B cell (primary cell): ENCODE results near the gene TBKBP1. TPM values are rescaled to one million over a fixed set of nuclear protein-coding genes. Genes with fewer than 3 reads are reported as not detected.

Experiments
- ATAC-seq: fragments of 200-7000 bp; cut with Tn5 transposase; one replicate; pipeline ENCODE4 v1.10.0; 2021; ENCODE audit warnings: low read depth, mild to moderate bottlenecking, moderate number of reproducible peaks, moderate library complexity
- CTCF ChIA-PET: fragments of 350-600 bp; sonication (Branson Sonifier 250); formaldehyde crosslinking; loops from one replicate; lab custom pipeline; 2021; ENCODE audit warnings: antibody characterized with exemption, inconsistent platforms; lab: Charles Lee
- POLR2A ChIA-PET: fragments of 350-600 bp; sonication (Branson Sonifier 250); formaldehyde crosslinking; loops from one replicate; lab custom pipeline; 2021; ENCODE audit warnings: antibody characterized with exemption; lab: Charles Lee
- DNase-seq: peaks from one replicate; pipeline ENCODE4 v3.0.0; 2013
- H2AFZ ChIP-seq: 2 replicates; pipeline ENCODE4 v1.6.1; 2012; ENCODE audit warnings: mild to moderate bottlenecking, low read depth, low read length; ENCODE audit not compliant: insufficient read depth, poor library complexity, severe bottlenecking
- H3K27ac ChIP-seq, 2 donors: 1 replicate in 1 of 2; 2 replicates in 1 of 2; pipeline ENCODE4 v1.5.1; 2012 to 2013; ENCODE audit warnings: low read length in 2 of 2, mild to moderate bottlenecking in 2 of 2, moderate library complexity in 1 of 2
- H3K27me3 ChIP-seq, 4 experiments: fragments of 200-600 bp in 1 of 4; sonication (generic) in 1 of 4; replicated peaks in 1 of 4; 1 replicate in 2 of 4; 2 replicates in 2 of 4; pipeline versions ENCODE4 v1.6.1 to v1.7.0; 2013 to 2016; ENCODE audit warnings: low read length in 3 of 4, mild to moderate bottlenecking in 2 of 4, mixed read lengths in 1 of 4, moderate library complexity in 1 of 4; ENCODE audit not compliant: insufficient read depth in 4 of 4, control insufficient read depth in 3 of 4; ENCODE audit errors: control extremely low read depth in 1 of 4
- H3K36me3 ChIP-seq, 2 experiments: replicated peaks in 1 of 2; 1 replicate in 1 of 2; 2 replicates in 1 of 2; pipeline versions ENCODE4 v1.6.1 to v1.7.1; 2013; ENCODE audit warnings: low read length in 1 of 2; ENCODE audit not compliant: insufficient read depth in 2 of 2, control insufficient read depth in 1 of 2; ENCODE audit errors: control extremely low read depth in 1 of 2, extremely low read depth in 1 of 2
- H3K4me1 ChIP-seq, 2 donors: fragments of 200-600 bp in 1 of 2; sonication (generic) in 1 of 2; 1 replicate in 1 of 2; 2 replicates in 1 of 2; pipeline versions ENCODE4 v1.5.1 to v1.6.1; 2013 to 2017; ENCODE audit warnings: low read length in 2 of 2; ENCODE audit not compliant: control insufficient read depth in 2 of 2, insufficient read depth in 2 of 2
- H3K4me2 ChIP-seq: replicated peaks from 2 replicates; pipeline ENCODE3; 2012; ENCODE audit warnings: mild to moderate bottlenecking, low read depth, low read length; ENCODE audit not compliant: poor library complexity, severe bottlenecking
- H3K4me3 ChIP-seq, 5 experiments: fragments of 200-600 bp in 1 of 5; sonication (generic) in 1 of 5; 1 replicate in 3 of 5; 2 replicates in 2 of 5; pipeline versions ENCODE4 v1.5.1 to v1.7.0; 2011 to 2016; ENCODE audit warnings: low read length in 4 of 5, mild to moderate bottlenecking in 4 of 5, low read depth in 2 of 5, control low read depth in 1 of 5, moderate library complexity in 1 of 5; ENCODE audit not compliant: insufficient read depth in 1 of 5; ENCODE audit errors: control extremely low read depth in 1 of 5, extremely low read depth in 1 of 5
- H3K79me2 ChIP-seq: fragments of 200-600 bp; sonication (generic); one replicate; pipeline ENCODE4 v1.6.0; 2016; ENCODE audit warnings: low read length; ENCODE audit not compliant: control insufficient read depth, insufficient read depth
- H3K9ac ChIP-seq: fragments of 200-600 bp; sonication (generic); 2 replicates; pipeline ENCODE4 v1.6.1; 2017; ENCODE audit warnings: mild to moderate bottlenecking, low read length, moderate library complexity
- H3K9me3 ChIP-seq, 3 donors: one replicate each; pipeline versions ENCODE4 v1.6.1 to v1.7.1; 2013; ENCODE audit warnings: low read length in 2 of 3; ENCODE audit not compliant: control insufficient read depth in 2 of 3, insufficient read depth in 1 of 3; ENCODE audit errors: control extremely low read depth in 1 of 3
- H4K20me1 ChIP-seq: 2 replicates; pipeline ENCODE4 v1.6.0; 2012; ENCODE audit warnings: mild to moderate bottlenecking, low read length; ENCODE audit not compliant: insufficient read depth, control insufficient read depth, poor library complexity, severe bottlenecking
- H3K27ac Mint-ChIP-seq: one replicate; pipeline ENCODE4 v1.8.0; 2021; ENCODE audit warnings: mixed read lengths
- H3K27me3 Mint-ChIP-seq: one replicate; pipeline ENCODE4 v1.8.0; 2021; ENCODE audit warnings: mixed read lengths
- H3K4me1 Mint-ChIP-seq: one replicate; pipeline ENCODE4 v1.8.0; 2021; ENCODE audit warnings: mixed read lengths
- H3K4me3 Mint-ChIP-seq: one replicate; pipeline ENCODE4 v1.8.0; 2021; ENCODE audit warnings: mixed read lengths
- H3K9me3 Mint-ChIP-seq: one replicate; pipeline ENCODE4 v1.8.0; 2022; ENCODE audit warnings: mixed read lengths; ENCODE audit not compliant: insufficient read depth
- CTCF ChIP-seq: fragments of 200-600 bp; IDR thresholded peaks from one replicate; pipeline ENCODE4 v1.8.0; 2022; ENCODE audit warnings: antibody characterized with exemption, mild to moderate bottlenecking
- EZH2 ChIP-seq: IDR thresholded peaks from 2 replicates; pipeline ENCODE4 v1.6.1; 2012; ENCODE audit warnings: borderline replicate concordance, low read depth, mild to moderate bottlenecking, moderate library complexity, low read length; ENCODE audit not compliant: insufficient read depth, poor library complexity, severe bottlenecking
- WGBS: methylation state at CpG from one replicate; pipeline ENCODE4 v1.1.5; 2013; ENCODE audit warnings: missing lambda C conversion rate; ENCODE audit not compliant: insufficient coverage; 5-methylcytosine and 5-hydroxymethylcytosine counted together
- intact Hi-C: fragments of 100-400 bp; cut with micrococcal nuclease; formaldehyde crosslinking; loops from one replicate; pipeline ENCODE4 v1.10.0; 2022
- polyA plus RNA-seq: library from polyadenylated mRNA; depleted of rRNA; stranded (reverse); fragments of >200 nt; gene quantifications from 2 replicates; pipeline ENCODE4 v1.2.3, GENCODE V29; 2012
- total RNA-seq, 2 donors: library from RNA; stranded (reverse); fragments of 120-200 nt in 1 of 2; gene quantifications; 1 replicate in 1 of 2; 2 replicates in 1 of 2; pipeline versions ENCODE4 v1.2.3 to v1.2.4, GENCODE V29; 2013 to 2022

Gene TBKBP1
- total and polyA plus RNA-seq, 2 donors (not counting 1 experiment from before 2014, with no cell fraction given): 6.6 to 8.4 TPM

- POLR2A ChIA-PET: no interaction called here
- H3K27ac Mint-ChIP-seq: no peak overlapping the region
- H3K9me3 ChIP-seq: peaks cover 0 to 10% (median 8%) of the 10 kb centered on the region in 3 donors
- ATAC-seq (no peak), DNase-seq (no peak)
- no peaks in the 10 kb centered on the region for H4K20me1 ChIP-seq
- no peak for TF ChIP-seq CTCF
- TF ChIP-seq EZH2: no peak
- H3K9me3 Mint-ChIP-seq: no peaks in the 10 kb centered on the region
- CTCF ChIA-PET: interaction anchor here (1.0 to 3.0 kb wide), 3 partner anchors 9 to 87 kb away, joined by 6 to 12 read pairs (median 8); no protein-coding TSS in a partner anchor
- no peaks in the 10 kb centered on the region for H3K36me3 ChIP-seq
- no peaks in the 10 kb centered on the region for H3K27me3 Mint-ChIP-seq
- no peaks in the 10 kb centered on the region for H3K27me3 ChIP-seq
- H3K4me1 ChIP-seq: peaks cover 5 to 18% of the 10 kb centered on the region in 2 donors
- no CpG with 5 or more reads among the region's 3 CpGs for whole genome bisulfite sequencing
- H3K4me1 Mint-ChIP-seq: peaks cover 25% of the 10 kb centered on the region
- H3K4me3 Mint-ChIP-seq: no peak overlapping the region
- no peak overlapping the region for H3K4me3 ChIP-seq
- H3K27ac ChIP-seq: no peak overlapping the region
- no peak overlapping the region for H3K9ac ChIP-seq
- H2AFZ ChIP-seq: no peak overlapping the region
- H3K4me2 ChIP-seq: peak overlapping the region; percentile 34
- H3K79me2 ChIP-seq: no peaks in the 10 kb centered on the region
- intact Hi-C loops: no loop called here
Observed at GRCh38 chr17:47751471-47751870, 57.5 kb downstream of the TBKBP1 start.

GRCh38 chr17:47757386-47757785 is 63.4 kb downstream of the TBKBP1 start:
- POLR2A ChIA-PET: no interaction called here

More at GRCh38 chr17:47757386-47757785, 63.4 kb downstream of the TBKBP1 start:
- Histone ChIP-seq H3K27me3 (no peaks in the 10 kb centered on the region), H3K9me3 (peaks cover 0 to 25% (median 21%) of the 10 kb centered on the region in 3 donors), H3K79me2 (no peaks in the 10 kb centered on the region), H3K27ac (no peak overlapping the region), H3K4me3 (no peak overlapping the region), H3K4me2 (no peak overlapping the region), H2AFZ (no peak overlapping the region), H4K20me1 (no peaks in the 10 kb centered on the region), H3K4me1 (no peaks in the 10 kb centered on the region), H3K36me3 (no peaks in the 10 kb centered on the region), H3K9ac (no peak overlapping the region)
- CTCF ChIA-PET: no interaction called here
- no peak overlapping the region for H3K4me3 Mint-ChIP-seq
- DNase-seq (no peak), ATAC-seq (no peak)
- H3K4me1 Mint-ChIP-seq: peaks cover 2% of the 10 kb centered on the region
- H3K27me3 Mint-ChIP-seq: peaks cover 15% of the 10 kb centered on the region
- WGBS: no CpG with 5 or more reads among the region's 1 CpG
- H3K27ac Mint-ChIP-seq: no peak overlapping the region
- TF ChIP-seq EZH2 (no peak), CTCF (no peak)
- intact Hi-C loops: no loop called here
- H3K9me3 Mint-ChIP-seq: peaks cover 6% of the 10 kb centered on the region
